Measurements from ENCODE around the gene CDH13. TPM values are rescaled to one million over a fixed set of nuclear protein-coding genes. Genes with fewer than 3 reads are reported as not detected.

The CDH13 gene
- total and polyA plus RNA-seq, 9 of the 15 experiments (the other 6 are each of a cell fraction or from before 2014, with no cell fraction given), result 0.03 TPM; not detected in 8

GRCh38 chr16:82609140-82609539, 17.6 kb upstream of the CDH13 start:
- in situ Hi-C loops (cut with MboI), result no loop called here
- no peak overlapping the region for H3K4me2 ChIP-seq (ENCODE audit: insufficient read depth, low read length)
- CTCF ChIA-PET (ENCODE audit: low intra/inter-chr PET ratio), result no interaction called here
- intact Hi-C loops (cut with micrococcal nuclease), result no loop called here
- no peak for TF ChIP-seq ZNF174 (CRISPR knock-in tag; IDR thresholded peaks at IDR 0.05)
- no peak for TF ChIP-seq SRSF3 (IDR thresholded peaks at IDR 0.05; ENCODE audit: insufficient read depth, low read length)
- no peak for TF ChIP-seq ZKSCAN3 (CRISPR knock-in tag; IDR thresholded peaks at IDR 0.05)
- TF ChIP-seq E2F5 (CRISPR knock-in tag; IDR thresholded peaks at IDR 0.05), result no peak
- no peak for TF ChIP-seq MYNN (IDR thresholded peaks at IDR 0.05)
- no peak for TF ChIP-seq MYNN (CRISPR knock-in tag; IDR thresholded peaks at IDR 0.05)
- no peak for TF ChIP-seq TARDBP (IDR thresholded peaks at IDR 0.05)
- TF ChIP-seq, protein P1, sequence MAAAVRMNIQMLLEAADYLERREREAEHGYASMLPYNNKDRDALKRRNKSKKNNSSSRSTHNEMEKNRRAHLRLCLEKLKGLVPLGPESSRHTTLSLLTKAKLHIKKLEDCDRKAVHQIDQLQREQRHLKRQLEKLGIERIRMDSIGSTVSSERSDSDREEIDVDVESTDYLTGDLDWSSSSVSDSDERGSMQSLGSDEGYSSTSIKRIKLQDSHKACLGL (CRISPR knock-in tag; IDR thresholded peaks at IDR 0.05; ENCODE audit: borderline replicate concordance, poor library complexity, severe bottlenecking), result no peak
- TF ChIP-seq SREBF1 (IDR thresholded peaks at IDR 0.05; ENCODE audit: borderline replicate concordance, low read depth, low read length), result no peak
- no peak for TF ChIP-seq RBFOX2 (IDR thresholded peaks at IDR 0.05; ENCODE audit: low read depth, low read length)
- TF ChIP-seq BDP1 (IDR thresholded peaks at IDR 0.05; ENCODE audit: insufficient read depth, insufficient read length), result no peak
- TF ChIP-seq TAF15 (IDR thresholded peaks at IDR 0.05; ENCODE audit: low read depth, low read length), result no peak
- no peak for TF ChIP-seq ZNF57 (CRISPR knock-in tag; IDR thresholded peaks at IDR 0.05)
- TF ChIP-seq, protein P2, sequence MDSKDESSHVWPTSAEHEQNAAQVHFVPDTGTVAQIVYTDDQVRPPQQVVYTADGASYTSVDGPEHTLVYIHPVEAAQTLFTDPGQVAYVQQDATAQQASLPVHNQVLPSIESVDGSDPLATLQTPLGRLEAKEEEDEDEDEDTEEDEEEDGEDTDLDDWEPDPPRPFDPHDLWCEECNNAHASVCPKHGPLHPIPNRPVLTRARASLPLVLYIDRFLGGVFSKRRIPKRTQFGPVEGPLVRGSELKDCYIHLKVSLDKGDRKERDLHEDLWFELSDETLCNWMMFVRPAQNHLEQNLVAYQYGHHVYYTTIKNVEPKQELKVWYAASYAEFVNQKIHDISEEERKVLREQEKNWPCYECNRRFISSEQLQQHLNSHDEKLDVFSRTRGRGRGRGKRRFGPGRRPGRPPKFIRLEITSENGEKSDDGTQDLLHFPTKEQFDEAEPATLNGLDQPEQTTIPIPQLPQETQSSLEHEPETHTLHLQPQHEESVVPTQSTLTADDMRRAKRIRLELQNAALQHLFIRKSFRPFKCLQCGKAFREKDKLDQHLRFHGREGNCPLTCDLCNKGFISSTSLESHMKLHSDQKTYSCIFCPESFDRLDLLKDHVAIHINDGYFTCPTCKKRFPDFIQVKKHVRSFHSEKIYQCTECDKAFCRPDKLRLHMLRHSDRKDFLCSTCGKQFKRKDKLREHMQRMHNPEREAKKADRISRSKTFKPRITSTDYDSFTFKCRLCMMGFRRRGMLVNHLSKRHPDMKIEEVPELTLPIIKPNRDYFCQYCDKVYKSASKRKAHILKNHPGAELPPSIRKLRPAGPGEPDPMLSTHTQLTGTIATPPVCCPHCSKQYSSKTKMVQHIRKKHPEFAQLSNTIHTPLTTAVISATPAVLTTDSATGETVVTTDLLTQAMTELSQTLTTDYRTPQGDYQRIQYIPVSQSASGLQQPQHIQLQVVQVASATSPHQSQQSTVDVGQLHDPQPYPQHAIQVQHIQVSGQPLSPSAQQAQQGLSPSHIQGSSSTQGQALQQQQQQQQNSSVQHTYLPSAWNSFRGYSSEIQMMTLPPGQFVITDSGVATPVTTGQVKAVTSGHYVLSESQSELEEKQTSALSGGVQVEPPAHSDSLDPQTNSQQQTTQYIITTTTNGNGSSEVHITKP (IDR thresholded peaks at IDR 0.05; ENCODE audit: partially characterized antibody), result no peak
- no peak for TF ChIP-seq CGGBP1 (CRISPR knock-in tag; IDR thresholded peaks at IDR 0.05)
- TF ChIP-seq NBN (IDR thresholded peaks at IDR 0.05; ENCODE audit: low read depth), result no peak
- TF ChIP-seq NCOA6 (IDR thresholded peaks at IDR 0.05), result no peak
- no peak overlapping the region for H2AFZ ChIP-seq (ENCODE audit: low read depth, low read length)
- no peak overlapping the region for H3K9ac ChIP-seq (ENCODE audit: insufficient read depth in 1 of 2, low read depth in 2 of 2, low read length in 2 of 2)
- H3K9me3 ChIP-seq (replicated peaks; ENCODE audit: control insufficient read depth, insufficient read depth, low read depth, low read length), result no peaks in the 10 kb centered on the region
- no peak for FAIRE-seq
- POLR2A ChIA-PET, result no interaction called here
- no peaks in the 10 kb centered on the region for H3K36me3 ChIP-seq (ENCODE audit: control insufficient read depth, insufficient read depth, low read length)
- DNase-seq (ENCODE audit: extremely low read depth in 1 of 4, low spot score in 3 of 4), result no peak
- H4K20me1 ChIP-seq (replicated peaks; ENCODE audit: control insufficient read depth, insufficient read depth, low read length), result no peaks in the 10 kb centered on the region
- no peak for ATAC-seq
- 1% methylated on average over 3 of the region's 3 CpGs for whole genome bisulfite sequencing (ENCODE audit: insufficient coverage, low coverage, missing lambda C conversion rate)
- no peak overlapping the region for H3K27ac ChIP-seq (ENCODE audit: extremely low read depth, low read depth, low read length)
- H3K79me2 ChIP-seq (ENCODE audit: control insufficient read depth, insufficient read depth, low read length), result no peaks in the 10 kb centered on the region
- no peaks in the 10 kb centered on the region for H3K27me3 ChIP-seq (ENCODE audit: control insufficient read depth in 2 of 2, insufficient read depth in 2 of 2, low read length in 2 of 2)
- H3K9me1 ChIP-seq (ENCODE audit: control insufficient read depth, insufficient read depth, low read length), result no peaks in the 10 kb centered on the region
- no peaks in the 10 kb centered on the region for H3K4me1 ChIP-seq (replicated peaks in 1 of 2; ENCODE audit: control insufficient read depth in 2 of 2, insufficient read depth in 2 of 2, low read length in 2 of 2)
- no peak overlapping the region for H3K4me3 ChIP-seq
- BruUV-seq (replicated peaks), result no TSS peak

Data from K562 (cell line).